Peyer's patch (tissue), 4 donors: Measurements from ENCODE around the gene UBE2E2. TPM values are rescaled to one million over a fixed set of nuclear protein-coding genes. Genes with fewer than 3 reads are reported as not detected.

Source experiments
- DNase-seq, 3 donors: peaks; one replicate each; pipeline ENCODE4 v3.0.0-alpha.2; 2017 to 2019
- H3K27ac ChIP-seq, 4 donors: fragments of 200-600 bp; sonication (generic); one replicate each; pipeline ENCODE4 v1.5.1; 2016 to 2019
- H3K27me3 ChIP-seq, 2 donors: fragments of 200-600 bp; sonication (generic); one replicate each; pipeline ENCODE4 v1.5.1; 2019
- H3K36me3 ChIP-seq, 3 donors: fragments of 200-600 bp; sonication (generic); one replicate each; pipeline ENCODE4 v1.5.1; 2016 to 2019
- H3K4me1 ChIP-seq, 4 donors: fragments of 200-600 bp; sonication (generic); one replicate each; pipeline ENCODE4 v1.5.1; 2016 to 2019
- H3K4me3 ChIP-seq, 4 donors: fragments of 200-600 bp; sonication (generic); 1 replicate in 3 of 4; 2 replicates in 1 of 4; pipeline ENCODE4 v1.5.1; 2016 to 2019; ENCODE audit warnings: mild to moderate bottlenecking in 1 of 4
- H3K9me3 ChIP-seq, 4 donors: fragments of 200-600 bp; sonication (generic); one replicate each; pipeline ENCODE4 v1.5.1; 2016 to 2019; ENCODE audit warnings: mild to moderate bottlenecking in 1 of 4
- POLR2A ChIP-seq, 2 donors: fragments of 450-650 bp; IDR thresholded peaks; one replicate each; pipeline ENCODE4 v1.5.1; 2017; ENCODE audit warnings: antibody characterized with exemption in 2 of 2, mild to moderate bottlenecking in 2 of 2, moderate library complexity in 2 of 2
- total RNA-seq, 4 donors: library from RNA; depleted of rRNA; stranded (reverse); fragments of >200 nt; gene quantifications; one replicate each; pipeline ENCODE4 v1.1.0, GENCODE V29; 2016
- TF ChIP-seq, protein P1 (sequence below), 6 experiments: fragments of 450-650 bp in 4 of 6; fragments of 200-600 bp in 2 of 6; sonication (generic) in 1 of 6; IDR thresholded peaks; one replicate each; pipeline ENCODE4 v1.5.1; 2017 to 2019; ENCODE audit warnings: antibody characterized with exemption in 6 of 6, mild to moderate bottlenecking in 3 of 6, moderate library complexity in 1 of 6

UBE2E2 gene
- total RNA-seq, 4 donors from 2014 or later = 0.70 to 37.1 (median 20.8) TPM

DNA sequence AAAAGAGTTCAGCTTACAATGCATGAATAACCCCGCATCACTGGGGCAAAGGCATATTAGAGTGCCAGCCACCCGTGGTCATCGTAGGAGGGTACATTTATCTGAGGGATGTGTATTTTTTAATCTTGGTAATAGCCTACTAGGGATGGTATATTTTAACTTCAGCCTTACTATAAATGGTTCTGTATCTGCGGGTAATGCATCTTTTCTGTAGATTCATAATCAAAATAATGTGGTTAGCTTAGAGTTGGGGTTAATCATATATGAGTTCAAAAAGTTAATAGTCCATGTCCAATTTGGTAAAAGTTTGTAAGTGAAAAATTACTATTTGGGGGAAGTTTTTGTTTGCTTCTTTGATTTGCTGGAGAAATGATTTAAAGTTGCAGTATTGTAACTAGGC, 339.0 kb downstream of the UBE2E2 start:
- no peak for DNase-seq
- no peaks in the 10 kb centered on the region for H3K36me3 ChIP-seq
- TF ChIP-seq, protein P1, sequence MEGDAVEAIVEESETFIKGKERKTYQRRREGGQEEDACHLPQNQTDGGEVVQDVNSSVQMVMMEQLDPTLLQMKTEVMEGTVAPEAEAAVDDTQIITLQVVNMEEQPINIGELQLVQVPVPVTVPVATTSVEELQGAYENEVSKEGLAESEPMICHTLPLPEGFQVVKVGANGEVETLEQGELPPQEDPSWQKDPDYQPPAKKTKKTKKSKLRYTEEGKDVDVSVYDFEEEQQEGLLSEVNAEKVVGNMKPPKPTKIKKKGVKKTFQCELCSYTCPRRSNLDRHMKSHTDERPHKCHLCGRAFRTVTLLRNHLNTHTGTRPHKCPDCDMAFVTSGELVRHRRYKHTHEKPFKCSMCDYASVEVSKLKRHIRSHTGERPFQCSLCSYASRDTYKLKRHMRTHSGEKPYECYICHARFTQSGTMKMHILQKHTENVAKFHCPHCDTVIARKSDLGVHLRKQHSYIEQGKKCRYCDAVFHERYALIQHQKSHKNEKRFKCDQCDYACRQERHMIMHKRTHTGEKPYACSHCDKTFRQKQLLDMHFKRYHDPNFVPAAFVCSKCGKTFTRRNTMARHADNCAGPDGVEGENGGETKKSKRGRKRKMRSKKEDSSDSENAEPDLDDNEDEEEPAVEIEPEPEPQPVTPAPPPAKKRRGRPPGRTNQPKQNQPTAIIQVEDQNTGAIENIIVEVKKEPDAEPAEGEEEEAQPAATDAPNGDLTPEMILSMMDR (IDR thresholded peaks at IDR 0.05) = no peak
- no peak for TF ChIP-seq POLR2A (IDR thresholded peaks at IDR 0.05)
- H3K27me3 ChIP-seq = no peaks in the 10 kb centered on the region
- H3K27ac ChIP-seq = no peak overlapping the region
- H3K9me3 ChIP-seq = no peaks in the 10 kb centered on the region
- H3K4me3 ChIP-seq = no peak overlapping the region
- H3K4me1 ChIP-seq = no peaks in the 10 kb centered on the region

DNA sequence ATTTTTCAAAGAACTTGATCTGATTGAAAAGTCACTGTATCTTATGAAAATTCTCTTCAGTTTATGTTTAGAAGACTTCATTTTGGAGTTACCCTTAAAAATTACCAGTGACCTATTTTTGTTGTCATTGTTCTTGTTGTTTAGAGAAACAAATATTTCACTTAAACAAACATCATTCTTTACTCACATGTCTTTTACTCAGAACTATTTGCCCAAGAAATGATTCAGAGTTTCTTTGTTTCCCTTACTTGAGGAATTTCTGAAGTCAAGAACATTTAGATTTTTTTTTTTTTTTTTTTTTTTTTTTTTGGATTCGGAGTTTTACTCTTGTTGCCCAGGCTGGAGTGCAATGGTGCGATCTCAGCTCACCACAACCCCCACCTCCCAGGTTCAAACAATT, 343.1 kb downstream of the UBE2E2 start:
- Histone ChIP-seq H3K4me1 (no peaks in the 10 kb centered on the region), H3K4me3 (no peak overlapping the region), H3K27ac (no peak overlapping the region), H3K36me3 (no peaks in the 10 kb centered on the region), H3K9me3 (no peaks in the 10 kb centered on the region), H3K27me3 (no peaks in the 10 kb centered on the region)
- TF ChIP-seq, protein P1 (IDR thresholded peaks at IDR 0.05) = no peak
- TF ChIP-seq POLR2A (IDR thresholded peaks at IDR 0.05) = no peak
- no peak for DNase-seq

DNA sequence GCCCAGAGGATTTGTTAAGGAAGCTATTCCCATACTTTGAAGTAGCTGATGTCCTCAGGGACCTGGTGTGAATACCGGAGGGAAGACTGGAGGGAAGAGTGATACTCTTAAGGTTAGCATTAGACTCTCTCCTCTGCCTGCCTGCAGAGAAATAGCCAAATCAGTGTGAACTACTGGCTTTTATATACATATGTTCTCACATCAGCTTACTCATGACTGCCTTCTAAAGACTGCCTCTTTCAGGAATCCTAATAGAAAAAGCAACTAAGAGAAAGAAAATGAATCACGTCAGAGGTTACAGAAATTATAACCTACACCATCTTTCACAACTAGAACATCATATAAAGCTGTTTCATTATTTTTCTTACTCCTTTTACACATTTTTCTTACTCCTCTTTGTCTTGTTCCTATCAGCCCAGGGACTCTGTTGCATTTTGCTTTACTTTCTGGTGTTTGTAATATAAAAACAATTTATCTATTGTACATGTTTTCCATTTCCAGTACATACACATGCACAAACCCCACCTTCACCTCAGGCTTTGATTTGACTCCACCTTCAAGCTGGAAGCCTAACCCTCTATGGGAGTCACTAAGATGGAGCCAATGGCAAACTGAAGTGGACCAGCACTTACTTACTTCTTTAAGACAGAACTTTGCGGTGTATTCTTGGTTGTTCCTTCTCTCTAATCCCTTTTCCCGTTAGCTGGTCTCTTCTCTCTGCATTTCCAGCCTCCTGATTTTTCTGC, 345.0 kb downstream of the UBE2E2 start:
- no peaks in the 10 kb centered on the region for H3K4me1 ChIP-seq

DNA sequence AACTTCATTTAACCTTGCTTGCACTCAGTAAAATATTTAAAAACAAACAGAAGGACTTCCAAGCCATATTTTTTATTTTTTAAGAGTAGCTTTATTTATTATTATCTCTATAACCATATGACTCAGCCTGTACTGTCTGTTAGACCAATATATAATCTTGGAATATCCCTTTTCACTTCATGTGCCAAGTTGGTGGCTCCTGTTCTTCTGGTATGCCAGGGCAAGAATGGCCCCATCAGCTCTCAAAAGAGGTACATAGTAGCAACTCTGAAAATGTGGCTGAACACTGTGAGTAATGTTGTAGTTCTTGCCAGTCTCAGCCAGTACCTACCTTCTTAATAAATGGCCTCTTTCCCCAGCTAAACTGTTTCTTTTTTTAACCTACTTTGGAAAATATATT, 345.6 kb downstream of the UBE2E2 start:
- no peak for TF ChIP-seq POLR2A (IDR thresholded peaks at IDR 0.05)
- TF ChIP-seq, protein P1 (IDR thresholded peaks at IDR 0.05) = no peak
- Histone ChIP-seq H3K4me1 (no peaks in the 10 kb centered on the region), H3K4me3 (no peak overlapping the region), H3K9me3 (no peaks in the 10 kb centered on the region), H3K27me3 (no peaks in the 10 kb centered on the region), H3K27ac (no peak overlapping the region), H3K36me3 (no peaks in the 10 kb centered on the region)
- no peak for DNase-seq

More for the DNA sequence above, 345.0 kb downstream of the UBE2E2 start:
- Histone ChIP-seq H3K9me3 (no peaks in the 10 kb centered on the region), H3K27me3 (no peaks in the 10 kb centered on the region), H3K27ac (no peak overlapping the region), H3K36me3 (no peaks in the 10 kb centered on the region), H3K4me3 (no peak overlapping the region)
- DNase-seq = no peak
- no peak for TF ChIP-seq POLR2A (IDR thresholded peaks at IDR 0.05)
- TF ChIP-seq, protein P1 (IDR thresholded peaks at IDR 0.05) = no peak

DNA sequence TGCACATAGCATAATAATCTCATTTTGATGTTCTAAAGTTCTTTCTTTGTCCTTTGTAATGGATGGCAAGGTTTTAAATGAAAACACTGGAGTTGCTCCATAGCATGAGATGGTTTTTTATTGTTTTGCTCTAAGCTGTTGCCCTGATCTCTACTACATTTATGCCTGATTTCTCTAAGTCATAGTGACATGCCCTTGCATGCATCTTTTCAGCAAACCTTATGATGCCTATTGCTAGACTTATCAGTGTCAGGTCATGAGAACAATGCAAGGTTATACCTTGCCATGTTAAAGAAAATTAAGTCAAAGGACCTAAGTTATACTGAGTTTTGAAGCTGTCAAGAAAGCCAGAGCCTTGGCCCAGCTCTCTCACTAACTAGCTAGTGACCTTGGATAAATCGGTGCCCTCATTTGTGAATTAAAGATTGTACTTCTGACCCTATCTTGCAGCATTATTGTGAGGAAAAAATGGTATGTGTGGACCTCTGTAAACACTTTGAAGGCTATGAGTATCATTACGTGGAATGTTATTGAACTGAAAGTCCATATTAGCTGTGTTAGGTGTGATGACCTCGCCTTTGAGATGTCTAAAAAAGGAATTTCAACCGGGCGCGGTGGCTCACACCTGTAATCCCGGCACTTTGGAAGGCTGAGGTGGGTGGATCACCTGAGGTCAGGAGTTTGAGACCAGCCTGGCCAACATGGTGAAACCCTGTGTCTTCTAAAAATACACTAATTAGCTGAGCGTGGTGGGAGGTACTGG, 346.2 kb downstream of the UBE2E2 start:
- Histone ChIP-seq H3K9me3 (no peaks in the 10 kb centered on the region), H3K4me3 (no peak overlapping the region), H3K27ac (no peak overlapping the region), H3K36me3 (no peaks in the 10 kb centered on the region), H3K4me1 (no peaks in the 10 kb centered on the region), H3K27me3 (no peaks in the 10 kb centered on the region)
- no peak for DNase-seq
- TF ChIP-seq POLR2A (IDR thresholded peaks at IDR 0.05) = no peak
- TF ChIP-seq, protein P1 (IDR thresholded peaks at IDR 0.05) = no peak
